ENCODE data around the gene FRMD4A. TPM values are rescaled to one million over a fixed set of nuclear protein-coding genes. Genes with fewer than 3 reads are reported as not detected.

The FRMD4A gene
- total RNA-seq, 2 donors from 2014 or later = 18.9 to 46.1 TPM

DNA sequence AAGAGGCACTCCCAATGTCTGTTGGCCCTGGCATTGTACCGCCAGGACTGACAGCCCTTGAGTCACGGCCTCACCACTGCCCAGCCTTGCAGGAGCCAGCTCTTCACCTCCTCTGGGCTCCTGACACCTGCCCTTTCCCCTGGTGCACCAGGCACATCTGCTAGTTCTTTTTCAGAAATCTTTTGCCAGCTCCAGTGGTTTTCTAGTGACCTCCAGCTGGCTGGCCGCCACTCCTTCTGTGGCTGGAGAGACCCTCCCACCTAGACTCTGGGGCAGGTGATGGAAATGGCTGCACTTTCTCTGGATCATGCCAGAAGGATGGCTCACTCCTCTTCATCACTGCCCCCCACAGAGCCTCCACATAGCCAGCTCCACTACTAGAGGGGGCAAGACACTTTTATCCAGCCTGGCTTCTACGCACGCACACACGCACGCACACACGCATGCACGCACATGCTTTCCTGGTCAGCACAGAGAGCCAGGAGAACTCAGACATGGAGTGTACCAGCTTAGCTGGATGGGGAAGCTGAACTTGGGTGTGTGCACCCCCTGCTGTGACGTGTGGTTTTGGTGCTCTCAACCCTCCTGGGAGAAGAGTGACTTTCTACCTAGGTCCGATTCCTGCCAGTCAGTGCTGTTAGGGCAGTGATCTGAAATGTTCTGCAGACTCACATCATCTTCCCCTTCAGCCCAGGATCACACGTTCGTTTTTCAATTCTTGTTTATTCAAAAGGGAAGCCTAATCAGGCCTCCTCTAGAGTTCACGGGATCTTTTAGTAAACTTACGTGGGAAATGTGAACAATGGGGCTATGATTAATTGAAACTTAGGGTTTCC is 522.0 kb downstream of the FRMD4A start:
- Histone ChIP-seq H3K27me3 (no peaks in the 10 kb centered on the region), H3K4me3 (no peak overlapping the region), H3K9me3 (no peaks in the 10 kb centered on the region), H3K4me1 (peaks cover 5% of the 10 kb centered on the region), H3K27ac (no peak overlapping the region), H3K36me3 (replicated peaks in 1 of 2; ENCODE audit: insufficient read depth in 1 of 2, low read depth in 2 of 2) (no peaks in the 10 kb centered on the region)
- DNase-seq (no peak), ATAC-seq (no peak)
- WGBS, 2 donors = 89 to 90% methylated on average over 14 to 15 of the region's 15 CpGs
- no peak for TF ChIP-seq CTCF (IDR thresholded peaks at IDR 0.05)
- TF ChIP-seq POLR2A (IDR thresholded peaks at IDR 0.05) = no peak
- intact Hi-C loops (cut with DNase I) = no loop called here

GRCh38 chr10:13806419-13806818 is 524.3 kb downstream of the FRMD4A start:
- H3K4me1 ChIP-seq = peaks cover 5% of the 10 kb centered on the region
- WGBS, 2 donors = 83 to 98% methylated on average over 3 of the region's 3 CpGs
- H3K27ac ChIP-seq = no peak overlapping the region
- TF ChIP-seq CTCF (IDR thresholded peaks at IDR 0.05) (no peak), POLR2A (IDR thresholded peaks at IDR 0.05) (no peak)
- DNase-seq (no peak), ATAC-seq (no peak)
- H3K27me3 ChIP-seq = no peaks in the 10 kb centered on the region
- H3K36me3 ChIP-seq (replicated peaks in 1 of 2; ENCODE audit: insufficient read depth in 1 of 2, low read depth in 2 of 2) = no peaks in the 10 kb centered on the region
- no peak overlapping the region for H3K4me3 ChIP-seq
- intact Hi-C loops (cut with DNase I) = no loop called here
- no peaks in the 10 kb centered on the region for H3K9me3 ChIP-seq

DNA sequence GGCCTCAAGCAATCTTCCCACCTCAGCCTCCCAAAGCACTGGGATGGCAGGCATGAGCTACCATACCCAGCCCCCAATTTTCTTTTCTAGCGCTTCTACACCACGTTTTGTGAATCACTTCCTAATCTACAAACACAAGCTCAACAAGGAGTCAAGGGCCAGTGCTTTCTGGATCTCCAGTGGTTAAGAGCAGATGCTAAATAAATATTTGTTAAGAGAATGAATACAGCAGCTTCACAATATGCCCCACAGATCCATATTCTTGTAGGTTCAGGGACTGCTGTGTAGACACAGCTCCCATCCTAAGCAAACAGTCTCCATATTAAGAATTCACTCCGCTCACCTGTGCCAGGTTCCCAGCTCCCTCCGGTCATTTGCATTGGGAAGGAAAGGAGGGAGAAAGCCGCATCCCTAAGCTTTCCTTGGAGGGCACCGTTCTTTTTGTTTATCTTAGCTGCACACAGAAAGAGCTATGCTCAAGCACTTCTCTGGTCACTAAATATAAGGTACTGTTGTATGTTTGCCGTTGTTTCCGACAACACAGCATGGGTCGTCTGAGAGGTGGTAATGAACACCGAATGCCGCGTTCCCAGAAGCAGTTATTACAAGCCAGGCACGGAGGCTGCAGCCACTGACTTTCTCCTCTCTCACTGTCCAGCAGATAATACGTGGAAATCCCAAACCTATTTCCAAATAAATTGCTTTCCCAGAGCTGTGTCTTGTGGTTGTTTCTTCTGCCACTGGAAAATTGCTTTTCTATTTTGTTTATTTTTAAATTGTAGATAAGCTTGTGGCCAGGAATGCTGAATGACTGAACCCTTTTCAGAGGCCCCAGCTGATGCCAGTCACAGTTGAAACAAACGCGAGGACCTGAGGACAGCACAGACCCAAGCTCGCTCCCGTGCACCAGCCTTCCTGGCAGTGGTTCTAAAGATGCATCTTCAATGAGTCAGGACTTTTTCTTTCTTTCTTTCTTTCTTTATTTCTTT is 526.9 kb downstream of the FRMD4A start:
- no peaks in the 10 kb centered on the region for H3K9me3 ChIP-seq
- H3K27ac ChIP-seq = no peak overlapping the region
- H3K4me3 ChIP-seq = no peak overlapping the region
- WGBS, 2 donors = 39 to 43% methylated on average over 18 of the region's 18 CpGs
- intact Hi-C loops (cut with DNase I) = no loop called here
- no peaks in the 10 kb centered on the region for H3K27me3 ChIP-seq
- DNase-seq (no peak), ATAC-seq (no peak)
- peaks cover 5% of the 10 kb centered on the region for H3K4me1 ChIP-seq
- H3K36me3 ChIP-seq (replicated peaks in 1 of 2; ENCODE audit: insufficient read depth in 1 of 2, low read depth in 2 of 2) = no peaks in the 10 kb centered on the region
- TF ChIP-seq POLR2A (IDR thresholded peaks at IDR 0.05) (no peak), CTCF (IDR thresholded peaks at IDR 0.05) (no peak)

DNA sequence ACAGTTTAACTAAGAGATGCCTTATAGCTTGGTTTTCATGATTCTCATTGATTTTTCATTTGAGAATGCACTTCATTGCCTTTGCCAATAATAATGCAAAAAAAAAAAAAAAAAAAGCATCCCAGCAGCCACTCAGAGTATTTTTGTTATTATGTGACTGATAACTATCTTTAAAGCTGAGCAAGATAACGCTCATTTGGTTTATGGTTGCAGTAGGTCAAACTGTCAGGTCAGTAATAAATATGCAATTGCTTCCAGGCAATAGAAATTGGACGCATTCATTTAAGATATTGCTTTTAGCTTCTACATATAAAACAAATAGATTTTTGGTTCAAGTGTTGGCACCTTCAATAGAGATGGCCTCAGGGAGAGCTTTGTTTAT is 528.8 kb downstream of the FRMD4A start:
- TF ChIP-seq POLR2A (IDR thresholded peaks at IDR 0.05) (no peak), CTCF (IDR thresholded peaks at IDR 0.05) (no peak)
- H3K9me3 ChIP-seq = no peaks in the 10 kb centered on the region
- H3K4me1 ChIP-seq = peaks cover 5% of the 10 kb centered on the region
- 85 to 88% methylated on average over 2 of the region's 2 CpGs for WGBS, 2 donors
- no peak overlapping the region for H3K27ac ChIP-seq
- H3K36me3 ChIP-seq (replicated peaks in 1 of 2; ENCODE audit: insufficient read depth in 1 of 2, low read depth in 2 of 2) = no peaks in the 10 kb centered on the region
- intact Hi-C loops (cut with DNase I) = no loop called here
- DNase-seq (no peak), ATAC-seq (no peak)
- no peak overlapping the region for H3K4me3 ChIP-seq
- no peaks in the 10 kb centered on the region for H3K27me3 ChIP-seq
